AG04450 (cell line): Measurements from ENCODE around the gene TXNDC17. TPM values are rescaled to one million over a fixed set of nuclear protein-coding genes. Genes with fewer than 3 reads are reported as not detected.

Experiments used
- CTCF ChIA-PET: fragments of 300-600, 350-600 bp; formaldehyde crosslinking; extraction: SDS; loops from one replicate; lab custom pipeline; 2022; ENCODE audit warnings: antibody characterized with exemption, inconsistent platforms; lab: Charles Lee
- POLR2A ChIA-PET: fragments of 350-600 bp; formaldehyde crosslinking; extraction: SDS; loops from one replicate; lab custom pipeline; 2021; ENCODE audit warnings: antibody characterized with exemption, inconsistent platforms; lab: Yijun Ruan, JAX
- DNase-seq: peaks from one replicate; pipeline ENCODE4 v3.0.0-alpha.2; 2011; ENCODE audit warnings: low read depth, low spot score
- H3K27ac ChIP-seq: one replicate; pipeline ENCODE4 v1.5.1; 2012; ENCODE audit warnings: low read depth, low read length, control low read depth
- H3K27me3 ChIP-seq: one replicate; pipeline ENCODE4 v1.6.0; 2012; ENCODE audit warnings: low read length; ENCODE audit not compliant: control insufficient read depth, insufficient read depth
- H3K4me3 ChIP-seq: 2 replicates; pipeline ENCODE4 v1.5.1; 2011; ENCODE audit warnings: mild to moderate bottlenecking, low read depth, low read length, control low read depth
- H3K9me3 ChIP-seq: 2 replicates; pipeline ENCODE4 v1.5.1; 2012; ENCODE audit warnings: low read length; ENCODE audit not compliant: control insufficient read depth, insufficient read depth
- CTCF ChIP-seq: IDR thresholded peaks from 2 replicates; pipeline ENCODE4 v1.5.1; 2011; ENCODE audit warnings: low read depth, low read length, control low read depth, inconsistent platforms
- polyA plus RNA-seq: library from polyadenylated mRNA; depleted of rRNA; stranded (reverse); fragments of >200 nt; gene quantifications from 2 replicates; pipeline ENCODE4 v1.2.3, GENCODE V29; 2011

Gene TXNDC17
- polyA plus RNA-seq, 1 experiment, result 320 TPM

GRCh38 chr17:6638046-6638908 lies 2.6 kb upstream of the TXNDC17 start:
- Histone ChIP-seq H3K4me3 (peak overlapping the region; percentile 90), H3K27me3 (no peaks in the 10 kb centered on the region), H3K9me3 (no peaks in the 10 kb centered on the region; the same call in 1 of the 2 replicates), H3K27ac (no peak overlapping the region)
- TF ChIP-seq CTCF, result no peak
- DNase-seq, result no peak
- CTCF ChIA-PET, result interaction anchor here (1.5 kb wide), 1 partner anchor 166 kb away, joined by 4 read pairs; no protein-coding TSS in a partner anchor
- POLR2A ChIA-PET, result no interaction called here

- no peak for DNase-seq
- no peak for TF ChIP-seq CTCF
- ChIA-PET CTCF (no interaction called here), POLR2A (interaction anchor here (1.3 kb wide), 1 partner anchor 168 kb away, joined by 4 read pairs; no protein-coding TSS in a partner anchor)
- peak overlapping the region; percentile 90 for H3K4me3 ChIP-seq
- no peaks in the 10 kb centered on the region for H3K27me3 ChIP-seq
- H3K27ac ChIP-seq, result no peak overlapping the region
- no peaks in the 10 kb centered on the region; the same call in 1 of the 2 replicates for H3K9me3 ChIP-seq
Measured at GRCh38 chr17:6639014-6639585, 1.8 kb upstream of the TXNDC17 start.

- ChIA-PET CTCF (interaction anchor here (0.7 kb wide), 1 partner anchor 43 kb away, joined by 3 read pairs; no protein-coding TSS in a partner anchor), POLR2A (interaction anchor here (1.3 kb wide), 2 partner anchors 168 to 196 kb away, joined by 4 read pairs; partner anchors contain the start of gene PIMREG)
- H3K27me3 ChIP-seq, result no peaks in the 10 kb centered on the region
- H3K27ac ChIP-seq, result peak overlapping the region; percentile 65
- peak overlapping the region; percentile 90 for H3K4me3 ChIP-seq
- DNase-seq, result no peak
- H3K9me3 ChIP-seq, result no peaks in the 10 kb centered on the region; the same call in 1 of the 2 replicates
- no peak for TF ChIP-seq CTCF
Measured at GRCh38 chr17:6639586-6640535, 999 bp upstream of the TXNDC17 start.

- Histone ChIP-seq H3K9me3 (no peaks in the 10 kb centered on the region; the same call in 1 of the 2 replicates), H3K27ac (peak overlapping the region; percentile 75), H3K27me3 (no peaks in the 10 kb centered on the region), H3K4me3 (peak overlapping the region; percentile 90)
- no peak for DNase-seq
- ChIA-PET POLR2A (interaction anchor here (1.3 kb wide), 1 partner anchor 197 kb away, joined by 4 read pairs; the partner anchor contains the start of gene PIMREG), CTCF (interaction anchor here (1.1 to 1.7 kb wide), 2 partner anchors 169 to 405 kb away, joined by 3 to 9 read pairs; no protein-coding TSS in a partner anchor)
- TF ChIP-seq CTCF, result no peak
Measured at GRCh38 chr17:6641247-6641863, 495 bp downstream of the TXNDC17 start.
